CD4-positive, alpha-beta T cell (primary cell): ENCODE results near the gene KCNJ5. TPM values are rescaled to one million over a fixed set of nuclear protein-coding genes. Genes with fewer than 3 reads are reported as not detected.
A peak's percentile ranks its signal among the peaks of the same experiment; 100 is the strongest.

Experiments used
- ATAC-seq: fragments of 200-7000 bp; cut with Tn5 transposase; one replicate; pipeline ENCODE4 v1.10.0; 2022; ENCODE audit warnings: mild to moderate bottlenecking; ENCODE audit not compliant: poor library complexity
- CTCF ChIA-PET: fragments of 350-600 bp; sonication (Branson Sonifier 250); formaldehyde crosslinking; loops from one replicate; lab custom pipeline; 2021; ENCODE audit warnings: antibody characterized with exemption, inconsistent platforms; lab: Charles Lee
- POLR2A ChIA-PET: fragments of 350-600 bp; sonication (Branson Sonifier 250); formaldehyde crosslinking; loops from one replicate; lab custom pipeline; 2021; ENCODE audit warnings: antibody characterized with exemption, inconsistent platforms; lab: Charles Lee
- DNase-seq, 14 experiments: peaks; one replicate each; pipeline ENCODE4 v3.0.0-alpha.2; 2013 to 2020; ENCODE audit warnings: mixed read lengths in 2 of 14
- H3K27ac ChIP-seq, 2 donors: one replicate each; pipeline versions ENCODE4 v1.5.1 to v1.7.0; 2013; ENCODE audit warnings: low read length in 2 of 2, low read depth in 1 of 2, mild to moderate bottlenecking in 1 of 2
- H3K27me3 ChIP-seq, 2 experiments: 1 replicate in 1 of 2; 2 replicates in 1 of 2; pipeline versions ENCODE4 v1.6.1 to v1.7.0; 2013; ENCODE audit warnings: low read length in 2 of 2, control low read depth in 1 of 2, mild to moderate bottlenecking in 1 of 2, moderate library complexity in 1 of 2; ENCODE audit not compliant: insufficient read depth in 2 of 2, control insufficient read depth in 1 of 2
- H3K36me3 ChIP-seq: one replicate; pipeline ENCODE4 v1.6.1; 2013; ENCODE audit warnings: low read length, control low read depth; ENCODE audit not compliant: insufficient read depth
- H3K4me1 ChIP-seq: one replicate; pipeline ENCODE4 v1.6.1; 2013; ENCODE audit warnings: low read length, control low read depth; ENCODE audit not compliant: insufficient read depth
- H3K4me3 ChIP-seq: one replicate; pipeline ENCODE4 v1.5.1; 2013; ENCODE audit warnings: mild to moderate bottlenecking, low read length, moderate library complexity
- H3K9me3 ChIP-seq, 2 experiments: 1 replicate in 1 of 2; 2 replicates in 1 of 2; pipeline versions ENCODE4 v1.6.1 to v1.7.0; 2013; ENCODE audit warnings: low read length in 2 of 2, mild to moderate bottlenecking in 2 of 2, control low read depth in 1 of 2, moderate library complexity in 1 of 2; ENCODE audit not compliant: control insufficient read depth in 1 of 2, insufficient read depth in 1 of 2
- H3K27ac Mint-ChIP-seq: one replicate; pipeline ENCODE4 v1.8.0; 2020; ENCODE audit warnings: mixed read lengths
- H3K27me3 Mint-ChIP-seq: one replicate; pipeline ENCODE4 v1.8.0; 2021; ENCODE audit warnings: mixed read lengths
- H3K36me3 Mint-ChIP-seq: one replicate; pipeline ENCODE4 v1.8.0; 2021; ENCODE audit warnings: low read depth, mixed read lengths
- H3K4me1 Mint-ChIP-seq: one replicate; pipeline ENCODE4 v1.8.0; 2021; ENCODE audit warnings: low read depth, mixed read lengths
- H3K4me3 Mint-ChIP-seq: one replicate; pipeline ENCODE4 v1.8.0; 2020; ENCODE audit warnings: mild to moderate bottlenecking, mixed read lengths
- H3K9me3 Mint-ChIP-seq: one replicate; pipeline ENCODE4 v1.8.0; 2020; ENCODE audit warnings: mixed read lengths
- CTCF ChIP-seq: fragments of 200-600 bp; IDR thresholded peaks from one replicate; pipeline ENCODE4 v1.8.0; 2022; ENCODE audit warnings: antibody characterized with exemption, mild to moderate bottlenecking
- intact Hi-C, 2 experiments: fragments of 100-400 bp; cut with DNase I in 1 of 2; cut with micrococcal nuclease in 1 of 2; formaldehyde crosslinking; loops; one replicate each; pipeline versions ENCODE4 v1.15.1 to v1.9.0; 2023 to 2025; cut with DNase I, micrococcal nuclease
- total RNA-seq, 174 experiments: library from RNA in 2 of 174; stranded (reverse) in 2 of 174; gene quantifications; one replicate each; pipeline ENCODE4 v1.2.3 and lab custom pipeline; 2021 to 2026

Gene KCNJ5
- total RNA-seq, 2 experiments from 2014 or later: 0.05 TPM; not detected in 1

GRCh38 chr11:128845334-128845780 lies 45.8 kb upstream of the KCNJ5 start:
- no peaks in the 10 kb centered on the region for H3K27me3 Mint-ChIP-seq
- peak overlapping the region in 1 of 2 donors; percentile 40 for H3K27ac ChIP-seq
- ChIA-PET CTCF (interaction anchor here (0.8 to 1.4 kb wide), 5 partner anchors 14 to 807 kb away, joined by 3 to 4 read pairs (median 3); no protein-coding TSS in a partner anchor), POLR2A (interaction anchor here (0.5 to 2.4 kb wide), 11 partner anchors 9 to 1274 kb away, joined by 3 to 17 read pairs (median 4); partner anchors contain the start of genes FLI1 and KCNJ1)
- H3K4me1 ChIP-seq: peaks cover 47% of the 10 kb centered on the region
- H3K4me3 Mint-ChIP-seq: peak overlapping the region; percentile 66
- no peak overlapping the region for H3K4me3 ChIP-seq
- H3K9me3 ChIP-seq: no peaks in the 10 kb centered on the region
- H3K9me3 Mint-ChIP-seq: no peaks in the 10 kb centered on the region
- H3K36me3 Mint-ChIP-seq: no peaks in the 10 kb centered on the region
- peak overlapping the region; percentile 85 for H3K27ac Mint-ChIP-seq
- H3K27me3 ChIP-seq: no peaks in the 10 kb centered on the region
- H3K4me1 Mint-ChIP-seq: peaks cover 79% of the 10 kb centered on the region
- no peaks in the 10 kb centered on the region for H3K36me3 ChIP-seq
- DNase-seq (peak in 4 of 14 experiments; percentile 13 to 51 (median 35)), ATAC-seq (peak; percentile 67)
- intact Hi-C loops: loop anchor here in 1 of 2 experiments (10.0 kb wide), 1 partner anchor 561 kb away; no protein-coding TSS in a partner anchor
- TF ChIP-seq CTCF: no peak

GRCh38 chr11:128846985-128847384 lies 44.2 kb upstream of the KCNJ5 start:
- POLR2A ChIA-PET: no interaction called here
- peaks cover 63% of the 10 kb centered on the region for H3K4me1 Mint-ChIP-seq
- no peaks in the 10 kb centered on the region for H3K27me3 Mint-ChIP-seq
- peaks cover 34% of the 10 kb centered on the region for H3K4me1 ChIP-seq
- no peaks in the 10 kb centered on the region for H3K9me3 ChIP-seq
- TF ChIP-seq CTCF: no peak
- DNase-seq (no peak), ATAC-seq (no peak)
- H3K27ac ChIP-seq: no peak overlapping the region
- CTCF ChIA-PET: no interaction called here
- H3K4me3 ChIP-seq: no peak overlapping the region
- H3K27me3 ChIP-seq: no peaks in the 10 kb centered on the region
- H3K36me3 ChIP-seq: no peaks in the 10 kb centered on the region
- H3K9me3 Mint-ChIP-seq: no peaks in the 10 kb centered on the region
- H3K36me3 Mint-ChIP-seq: no peaks in the 10 kb centered on the region
- no peak overlapping the region for H3K4me3 Mint-ChIP-seq
- intact Hi-C loops: loop anchor here in 1 of 2 experiments (10.0 kb wide), 1 partner anchor 562 kb away; no protein-coding TSS in a partner anchor
- no peak overlapping the region for H3K27ac Mint-ChIP-seq

- peak; percentile 40 to 78 (median 60) for DNase-seq
- no peaks in the 10 kb centered on the region for H3K27me3 ChIP-seq
- no peaks in the 10 kb centered on the region for H3K36me3 Mint-ChIP-seq
- no peaks in the 10 kb centered on the region for H3K27me3 Mint-ChIP-seq
- TF ChIP-seq CTCF: peak; percentile 69
- no peaks in the 10 kb centered on the region for H3K9me3 Mint-ChIP-seq
- H3K4me3 Mint-ChIP-seq: no peak overlapping the region
- ChIA-PET POLR2A (no interaction called here), CTCF (interaction anchor here (2.0 kb wide), 1 partner anchor 64 kb away, joined by 6 read pairs; no protein-coding TSS in a partner anchor)
- H3K9me3 ChIP-seq: no peaks in the 10 kb centered on the region
- peaks cover 43% of the 10 kb centered on the region for H3K4me1 Mint-ChIP-seq
- no peak overlapping the region for H3K27ac Mint-ChIP-seq
- peak; percentile 70 for ATAC-seq
- intact Hi-C loops: loop anchor here in 1 of 2 experiments (10.0 kb wide), 1 partner anchor 564 kb away; no protein-coding TSS in a partner anchor
- no peaks in the 10 kb centered on the region for H3K36me3 ChIP-seq
- peaks cover 29% of the 10 kb centered on the region for H3K4me1 ChIP-seq
- no peak overlapping the region for H3K27ac ChIP-seq
- H3K4me3 ChIP-seq: no peak overlapping the region
These were observed 42.2 kb upstream of the KCNJ5 start for GRCh38 chr11:128848815-128849455.
